Measurements from ENCODE around the gene P3H2. TPM values are rescaled to one million over a fixed set of nuclear protein-coding genes. Genes with fewer than 3 reads are reported as not detected.

Gene P3H2
- total and polyA plus RNA-seq, 9 of the 15 experiments (the other 6 are each of a cell fraction or from before 2014, with no cell fraction given), result 0.04 to 0.26 (median 0.22) TPM; not detected in 6

GRCh38 chr3:190073264-190074008, 47.3 kb downstream of the P3H2 start:
- Histone ChIP-seq H3K9me3 (replicated peaks; ENCODE audit: control insufficient read depth, insufficient read depth, low read depth, low read length) (no peaks in the 10 kb centered on the region), H3K9ac (ENCODE audit: insufficient read depth in 1 of 2, low read depth in 2 of 2, low read length in 2 of 2) (no peak overlapping the region), H4K20me1 (replicated peaks; ENCODE audit: control insufficient read depth, insufficient read depth, low read length) (no peaks in the 10 kb centered on the region), H3K27me3 (ENCODE audit: control insufficient read depth in 2 of 2, insufficient read depth in 2 of 2, low read length in 2 of 2) (no peaks in the 10 kb centered on the region), H3K4me2 (ENCODE audit: insufficient read depth, low read length) (no peak overlapping the region), H3K79me2 (ENCODE audit: control insufficient read depth, insufficient read depth, low read length) (no peaks in the 10 kb centered on the region), H3K36me3 (ENCODE audit: control insufficient read depth, insufficient read depth, low read length) (no peaks in the 10 kb centered on the region), H2AFZ (ENCODE audit: low read depth, low read length) (no peak overlapping the region), H3K4me1 (replicated peaks in 1 of 2; ENCODE audit: control insufficient read depth in 2 of 2, insufficient read depth in 2 of 2, low read length in 2 of 2) (no peaks in the 10 kb centered on the region), H3K9me1 (ENCODE audit: control insufficient read depth, insufficient read depth, low read length) (no peaks in the 10 kb centered on the region), H3K27ac (ENCODE audit: extremely low read depth, low read depth, low read length) (no peak overlapping the region), H3K4me3 (no peak overlapping the region)
- ChIA-PET POLR2A (no interaction called here), CTCF (ENCODE audit: low intra/inter-chr PET ratio) (no interaction called here)
- BruUV-seq (replicated peaks), result no TSS peak
- FAIRE-seq, result no peak
- in situ Hi-C loops (cut with MboI) (no loop called here), intact Hi-C loops (cut with micrococcal nuclease) (no loop called here)
- DNase-seq (ENCODE audit: extremely low read depth in 1 of 4, low spot score in 3 of 4), result no peak
- WGBS (ENCODE audit: insufficient coverage, low coverage, missing lambda C conversion rate), result 0% methylated on average over 6 of the region's 6 CpGs
- ATAC-seq, result no peak
- TF ChIP-seq GATAD2B (IDR thresholded peaks at IDR 0.05; ENCODE audit: borderline replicate concordance), result no peak
- no peak for TF ChIP-seq SREBF2 (CRISPR knock-in tag; IDR thresholded peaks at IDR 0.05)
- TF ChIP-seq SMARCA4 (IDR thresholded peaks at IDR 0.05), result no peak
- no peak for TF ChIP-seq ZFPM2 (CRISPR knock-in tag; IDR thresholded peaks at IDR 0.05)
- TF ChIP-seq MITF (IDR thresholded peaks at IDR 0.05), result no peak
- TF ChIP-seq ZMIZ1 (IDR thresholded peaks at IDR 0.05; ENCODE audit: low read depth in 2 of 2, low read length in 2 of 2), result no peak
- TF ChIP-seq ERF (CRISPR knock-in tag; IDR thresholded peaks at IDR 0.05), result no peak
- no peak for TF ChIP-seq ZNF778 (CRISPR knock-in tag; IDR thresholded peaks at IDR 0.05)
- no peak for TF ChIP-seq DPF2 (IDR thresholded peaks at IDR 0.05)
- no peak for TF ChIP-seq NCOA2 (IDR thresholded peaks at IDR 0.05; ENCODE audit: partially characterized antibody in 2 of 2)
- TF ChIP-seq ZNF740 (CRISPR knock-in tag; IDR thresholded peaks at IDR 0.05), result no peak
- no peak for TF ChIP-seq ZNF740 (tag; IDR thresholded peaks at IDR 0.05)
- no peak for TF ChIP-seq ZNF133 (CRISPR knock-in tag; IDR thresholded peaks at IDR 0.05)
- TF ChIP-seq E2F1 (CRISPR knock-in tag; IDR thresholded peaks at IDR 0.05), result no peak
- no peak for TF ChIP-seq MAX (CRISPR knock-in tag; IDR thresholded peaks at IDR 0.05)
- no peak for TF ChIP-seq RBM15 (IDR thresholded peaks at IDR 0.05; ENCODE audit: insufficient read depth, low read length)
